ENCODE measurements around the gene RPS6KC1. TPM values are rescaled to one million over a fixed set of nuclear protein-coding genes. Genes with fewer than 3 reads are reported as not detected.

RPS6KC1 gene
- total and polyA plus RNA-seq, 2 of the 4 experiments (the other 2 are of a cell fraction): 7.9 to 23.7 TPM

DNA sequence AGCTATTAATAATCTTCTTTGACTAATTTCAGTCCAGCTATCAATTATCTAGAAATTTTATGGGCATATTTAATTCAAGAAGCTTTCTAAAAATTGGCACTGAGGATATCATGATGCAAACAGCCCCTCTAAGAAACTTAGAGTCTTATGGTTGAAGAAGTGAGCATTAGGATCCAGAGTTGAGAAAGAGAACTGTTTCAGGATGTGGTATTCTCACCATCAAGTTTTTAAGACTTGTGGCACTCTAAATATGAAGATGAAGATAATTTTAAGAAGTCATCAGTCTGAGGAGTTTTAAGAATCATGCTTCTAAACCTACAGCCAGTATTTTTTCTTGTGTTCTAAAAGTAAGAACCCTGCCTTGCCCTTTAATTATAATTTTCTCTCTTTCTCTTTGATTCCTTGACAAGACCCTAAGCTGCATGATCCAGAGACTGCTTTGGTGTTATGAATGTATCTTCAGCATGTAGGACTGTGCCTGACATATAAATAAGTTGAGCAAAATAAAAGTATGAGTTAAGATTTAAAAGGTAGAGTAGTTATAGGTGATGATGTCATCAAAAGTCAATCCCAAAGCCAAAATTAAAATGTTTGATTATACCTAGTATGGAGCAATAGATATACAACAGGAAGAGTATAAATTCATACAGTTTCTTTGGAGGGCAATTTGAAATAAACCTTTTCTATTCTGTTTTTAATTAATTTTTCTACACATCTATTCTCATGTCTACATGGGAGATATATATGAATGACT is 39.1 kb downstream of the RPS6KC1 start:
- Histone ChIP-seq H3K9me1 (ENCODE audit: insufficient read depth, low read length) (no peaks in the 10 kb centered on the region; the same call in none of the 2 replicates), H3K9ac (ENCODE audit: low read depth, low read length) (no peak overlapping the region), H3K36me3 (ENCODE audit: control insufficient read depth, insufficient read depth, low read length) (peaks cover 10% of the 10 kb centered on the region), H3K14ac (replicated peaks; ENCODE audit: low read depth, low read length) (no peak overlapping the region), H2BK120ac (ENCODE audit: low read depth, low read length) (no peak overlapping the region), H3K4me3 (ENCODE audit: insufficient read depth, low read depth, low read length) (no peak overlapping the region), H4K20me1 (ENCODE audit: insufficient read depth, low read length) (no peaks in the 10 kb centered on the region; the same call in 1 of the 2 replicates), H3K56ac (ENCODE audit: extremely low read depth, insufficient read depth, low read length) (no peak overlapping the region), H3K79me1 (ENCODE audit: low read depth in 1 of 2, low read length in 2 of 2) (peaks cover 0 to 14% of the 10 kb centered on the region in 2 experiments; a peak in 2 of 4 replicates), H2AFZ (replicated peaks; ENCODE audit: low read length, poor library complexity) (no peak overlapping the region), H4K5ac (ENCODE audit: low read depth, low read length) (no peak overlapping the region), H3K9me3 (ENCODE audit: control insufficient read depth, insufficient read depth, low read length) (no peaks in the 10 kb centered on the region), H4K91ac (ENCODE audit: insufficient read depth, low read depth, low read length) (no peak overlapping the region), H2BK15ac (ENCODE audit: low read depth, low read length) (no peak overlapping the region), H2BK20ac (ENCODE audit: low read depth, low read length) (no peak overlapping the region), H2AK9ac (replicated peaks; ENCODE audit: low read depth, low read length, poor library complexity) (no peak overlapping the region), H3K4ac (ENCODE audit: low read depth, low read length) (no peak overlapping the region), H2AK5ac (ENCODE audit: low read depth, low read length) (no peak overlapping the region), H3K23ac (ENCODE audit: low read depth, low read length) (no peak overlapping the region), H3K18ac (ENCODE audit: low read depth, low read length) (no peak overlapping the region), H2BK5ac (ENCODE audit: low read depth, low read length, poor library complexity, severe bottlenecking) (no peak overlapping the region), H3K27me3 (ENCODE audit: control insufficient read depth, insufficient read depth, low read length) (no peaks in the 10 kb centered on the region), H3K4me2 (ENCODE audit: low read depth, low read length) (no peak overlapping the region), H4K8ac (ENCODE audit: low read depth in 2 of 2, low read length in 2 of 2) (no peak overlapping the region), H3K27ac (ENCODE audit: insufficient read depth, low read length) (no peak overlapping the region), H3K4me1 (ENCODE audit: control insufficient read depth, insufficient read depth, low read length) (peaks cover 3% of the 10 kb centered on the region; the same call in 1 of the 2 replicates)
- no peak for DNase-seq
- BruUV-seq (replicated peaks): no TSS peak
- CTCF ChIA-PET: interaction anchor here (0.6 kb wide), 1 partner anchor 14 kb away, joined by 6 read pairs; no protein-coding TSS in a partner anchor
- intact Hi-C loops (cut with micrococcal nuclease) (no loop called here), dilution Hi-C loops (cut with HindIII; ENCODE audit: low sequenced_read_pairs, unreplicated experiment) (no loop called here), in situ Hi-C loops (cut with MboI; ENCODE audit: low sequenced_read_pairs) (no loop called here)
- TF ChIP-seq POLR2A (IDR thresholded peaks at IDR 0.05; ENCODE audit: low read depth, low read length): no peak
- no peak for TF ChIP-seq CHD1 (IDR thresholded peaks at IDR 0.05; ENCODE audit: low read depth, low read length)
- no peak for TF ChIP-seq RAD21 (IDR thresholded peaks at IDR 0.05; ENCODE audit: low read length)
- TF ChIP-seq CEBPB (IDR thresholded peaks at IDR 0.05; ENCODE audit: low read depth, low read length): no peak
- TF ChIP-seq RCOR1 (IDR thresholded peaks at IDR 0.05; ENCODE audit: insufficient replicate concordance, low read length): no peak
- POLR2A ChIA-PET (ENCODE audit: unreplicated experiment): no interaction called here
- ATAC-seq (ENCODE audit: low read depth): no peak
